CD4-positive, alpha-beta T cell (primary cell): ENCODE data around the gene IRF8. TPM values are rescaled to one million over a fixed set of nuclear protein-coding genes. Genes with fewer than 3 reads are reported as not detected.

Source experiments
- ATAC-seq: fragments of 200-7000 bp; cut with Tn5 transposase; one replicate; pipeline ENCODE4 v1.10.0; 2022; ENCODE audit warnings: mild to moderate bottlenecking; ENCODE audit not compliant: poor library complexity
- CTCF ChIA-PET: fragments of 350-600 bp; sonication (Branson Sonifier 250); formaldehyde crosslinking; loops from one replicate; lab custom pipeline; 2021; ENCODE audit warnings: antibody characterized with exemption, inconsistent platforms; lab: Charles Lee
- POLR2A ChIA-PET: fragments of 350-600 bp; sonication (Branson Sonifier 250); formaldehyde crosslinking; loops from one replicate; lab custom pipeline; 2021; ENCODE audit warnings: antibody characterized with exemption, inconsistent platforms; lab: Charles Lee
- DNase-seq, 14 experiments: peaks; one replicate each; pipeline ENCODE4 v3.0.0-alpha.2; 2013 to 2020; ENCODE audit warnings: mixed read lengths in 2 of 14
- H3K27ac ChIP-seq, 2 donors: one replicate each; pipeline versions ENCODE4 v1.5.1 to v1.7.0; 2013; ENCODE audit warnings: low read length in 2 of 2, low read depth in 1 of 2, mild to moderate bottlenecking in 1 of 2
- H3K27me3 ChIP-seq, 2 experiments: 1 replicate in 1 of 2; 2 replicates in 1 of 2; pipeline versions ENCODE4 v1.6.1 to v1.7.0; 2013; ENCODE audit warnings: low read length in 2 of 2, control low read depth in 1 of 2, mild to moderate bottlenecking in 1 of 2, moderate library complexity in 1 of 2; ENCODE audit not compliant: insufficient read depth in 2 of 2, control insufficient read depth in 1 of 2
- H3K36me3 ChIP-seq: one replicate; pipeline ENCODE4 v1.6.1; 2013; ENCODE audit warnings: low read length, control low read depth; ENCODE audit not compliant: insufficient read depth
- H3K4me1 ChIP-seq: one replicate; pipeline ENCODE4 v1.6.1; 2013; ENCODE audit warnings: low read length, control low read depth; ENCODE audit not compliant: insufficient read depth
- H3K4me3 ChIP-seq: one replicate; pipeline ENCODE4 v1.5.1; 2013; ENCODE audit warnings: mild to moderate bottlenecking, low read length, moderate library complexity
- H3K9me3 ChIP-seq, 2 experiments: 1 replicate in 1 of 2; 2 replicates in 1 of 2; pipeline versions ENCODE4 v1.6.1 to v1.7.0; 2013; ENCODE audit warnings: low read length in 2 of 2, mild to moderate bottlenecking in 2 of 2, control low read depth in 1 of 2, moderate library complexity in 1 of 2; ENCODE audit not compliant: control insufficient read depth in 1 of 2, insufficient read depth in 1 of 2
- H3K27ac Mint-ChIP-seq: one replicate; pipeline ENCODE4 v1.8.0; 2020; ENCODE audit warnings: mixed read lengths
- H3K27me3 Mint-ChIP-seq: one replicate; pipeline ENCODE4 v1.8.0; 2021; ENCODE audit warnings: mixed read lengths
- H3K36me3 Mint-ChIP-seq: one replicate; pipeline ENCODE4 v1.8.0; 2021; ENCODE audit warnings: low read depth, mixed read lengths
- H3K4me1 Mint-ChIP-seq: one replicate; pipeline ENCODE4 v1.8.0; 2021; ENCODE audit warnings: low read depth, mixed read lengths
- H3K4me3 Mint-ChIP-seq: one replicate; pipeline ENCODE4 v1.8.0; 2020; ENCODE audit warnings: mild to moderate bottlenecking, mixed read lengths
- H3K9me3 Mint-ChIP-seq: one replicate; pipeline ENCODE4 v1.8.0; 2020; ENCODE audit warnings: mixed read lengths
- intact Hi-C, 2 experiments: fragments of 100-400 bp; cut with DNase I in 1 of 2; cut with micrococcal nuclease in 1 of 2; formaldehyde crosslinking; loops; one replicate each; pipeline versions ENCODE4 v1.15.1 to v1.9.0; 2023 to 2025; cut with DNase I, micrococcal nuclease
- microRNA-seq: library from miRNA; unstranded; fragments of <30 nt; microRNA quantifications from one replicate; pipeline ENCODE4 v1.2.0, GENCODE V29; 2021; ENCODE audit warnings: borderline microRNAs expressed, borderline replicate concordance
- total RNA-seq, 174 experiments: library from RNA in 2 of 174; stranded (reverse) in 2 of 174; gene quantifications; one replicate each; pipeline ENCODE4 v1.2.3 and lab custom pipeline; 2021 to 2026
- TF ChIP-seq, protein P1 (sequence below): fragments of 200-600 bp; IDR thresholded peaks from one replicate; pipeline ENCODE4 v1.8.0; 2022; ENCODE audit warnings: antibody characterized with exemption, mild to moderate bottlenecking

Gene IRF8
- total RNA-seq, 2 experiments from 2014 or later = 11.3 to 13.2 TPM

DNA sequence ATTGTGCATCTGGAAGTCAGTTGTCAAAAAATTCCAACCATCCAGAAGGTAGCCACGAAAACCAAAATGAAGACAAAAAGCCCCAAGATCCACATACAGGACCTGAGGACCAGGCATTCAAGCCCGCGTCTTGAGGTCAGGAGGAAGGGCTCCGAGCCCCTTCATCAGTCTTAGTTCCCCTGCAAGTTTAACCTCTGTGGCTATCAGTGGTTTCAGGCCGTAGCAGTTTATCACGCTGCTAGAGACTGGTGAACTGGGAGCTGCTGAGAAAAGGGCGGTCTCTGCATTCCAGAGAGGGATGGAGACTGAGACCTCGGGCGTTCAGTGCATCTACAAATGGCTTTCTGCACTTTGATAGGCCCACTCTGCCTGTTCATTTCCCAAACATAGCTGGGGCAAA lies 70.6 kb downstream of the IRF8 start:
- POLR2A ChIA-PET = no interaction called here
- ATAC-seq (no peak), DNase-seq (no peak)
- no peaks in the 10 kb centered on the region for H3K4me1 ChIP-seq
- H3K27me3 ChIP-seq = no peaks in the 10 kb centered on the region
- no peaks in the 10 kb centered on the region for H3K9me3 ChIP-seq
- H3K4me3 Mint-ChIP-seq = no peak overlapping the region
- H3K36me3 Mint-ChIP-seq = no peaks in the 10 kb centered on the region
- H3K27me3 Mint-ChIP-seq = no peaks in the 10 kb centered on the region
- no peak overlapping the region for H3K27ac Mint-ChIP-seq
- TF ChIP-seq, protein P1, sequence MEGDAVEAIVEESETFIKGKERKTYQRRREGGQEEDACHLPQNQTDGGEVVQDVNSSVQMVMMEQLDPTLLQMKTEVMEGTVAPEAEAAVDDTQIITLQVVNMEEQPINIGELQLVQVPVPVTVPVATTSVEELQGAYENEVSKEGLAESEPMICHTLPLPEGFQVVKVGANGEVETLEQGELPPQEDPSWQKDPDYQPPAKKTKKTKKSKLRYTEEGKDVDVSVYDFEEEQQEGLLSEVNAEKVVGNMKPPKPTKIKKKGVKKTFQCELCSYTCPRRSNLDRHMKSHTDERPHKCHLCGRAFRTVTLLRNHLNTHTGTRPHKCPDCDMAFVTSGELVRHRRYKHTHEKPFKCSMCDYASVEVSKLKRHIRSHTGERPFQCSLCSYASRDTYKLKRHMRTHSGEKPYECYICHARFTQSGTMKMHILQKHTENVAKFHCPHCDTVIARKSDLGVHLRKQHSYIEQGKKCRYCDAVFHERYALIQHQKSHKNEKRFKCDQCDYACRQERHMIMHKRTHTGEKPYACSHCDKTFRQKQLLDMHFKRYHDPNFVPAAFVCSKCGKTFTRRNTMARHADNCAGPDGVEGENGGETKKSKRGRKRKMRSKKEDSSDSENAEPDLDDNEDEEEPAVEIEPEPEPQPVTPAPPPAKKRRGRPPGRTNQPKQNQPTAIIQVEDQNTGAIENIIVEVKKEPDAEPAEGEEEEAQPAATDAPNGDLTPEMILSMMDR = no peak
- H3K9me3 Mint-ChIP-seq = no peaks in the 10 kb centered on the region
- H3K36me3 ChIP-seq = no peaks in the 10 kb centered on the region
- no peaks in the 10 kb centered on the region for H3K4me1 Mint-ChIP-seq
- no peak overlapping the region for H3K27ac ChIP-seq
- intact Hi-C loops = no loop called here
- H3K4me3 ChIP-seq = no peak overlapping the region
- CTCF ChIA-PET = no interaction called here

DNA sequence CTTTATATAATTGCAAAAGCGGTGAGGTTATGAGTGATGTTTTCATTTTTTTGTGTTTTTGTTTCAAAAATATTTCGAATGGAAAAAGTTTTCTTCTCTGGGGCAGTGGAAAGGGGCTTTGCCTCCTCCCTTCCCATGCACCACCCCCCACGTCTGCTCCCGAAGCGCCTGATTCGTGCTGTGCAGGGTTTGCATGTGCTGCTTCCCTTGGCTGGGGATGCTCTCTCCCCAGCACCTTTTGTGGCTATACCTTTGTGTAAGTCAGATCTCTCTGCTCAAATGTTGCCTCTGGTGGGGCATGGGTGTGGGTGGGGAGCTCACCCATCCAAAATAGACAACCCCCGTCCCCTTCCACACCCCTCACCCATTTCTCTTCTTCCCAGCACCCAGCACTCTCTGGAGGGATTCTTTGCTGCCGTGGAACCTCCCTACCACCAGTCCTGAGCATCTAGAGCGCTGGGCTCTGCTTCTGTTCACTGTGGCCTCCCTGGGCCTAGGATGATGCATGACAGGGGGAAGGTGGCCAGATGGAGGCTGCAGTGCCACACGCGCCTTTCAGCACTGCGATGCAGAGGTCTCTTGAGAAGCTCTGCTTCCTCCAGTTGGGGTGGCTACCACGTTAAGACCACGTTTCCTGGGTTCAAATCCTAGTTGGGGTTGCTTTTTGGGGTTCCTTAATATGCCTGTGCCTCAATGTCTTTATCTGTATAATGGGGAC lies 71.2 kb downstream of the IRF8 start:
- H3K9me3 Mint-ChIP-seq = no peaks in the 10 kb centered on the region
- ATAC-seq = no peak
- no peaks in the 10 kb centered on the region for H3K36me3 ChIP-seq

DNA sequence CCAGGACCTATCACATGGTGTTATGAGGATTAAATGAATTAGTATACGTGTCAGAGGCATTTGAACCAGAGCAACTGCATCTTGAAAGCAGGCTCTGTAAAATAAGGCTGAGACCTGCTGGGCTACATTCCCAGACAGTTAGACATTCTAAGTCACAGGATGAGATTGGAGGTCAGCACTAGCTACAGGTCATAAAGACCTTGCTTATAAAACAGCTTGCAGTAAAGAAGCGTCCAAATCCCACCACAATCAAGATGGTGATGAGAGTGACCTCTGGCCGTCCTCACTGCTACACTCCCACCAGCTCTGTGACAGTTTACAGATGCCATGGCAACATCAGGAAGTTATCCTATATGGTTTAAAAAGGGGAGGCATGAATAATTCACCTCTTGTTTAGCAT lies 71.8 kb downstream of the IRF8 start:
- Histone ChIP-seq H3K27me3 (no peaks in the 10 kb centered on the region), H3K27ac (no peak overlapping the region), H3K4me3 (no peak overlapping the region), H3K4me1 (no peaks in the 10 kb centered on the region), H3K36me3 (no peaks in the 10 kb centered on the region), H3K9me3 (no peaks in the 10 kb centered on the region)
- DNase-seq (no peak), ATAC-seq (no peak)
- ChIA-PET POLR2A (no interaction called here), CTCF (no interaction called here)
- Mint-ChIP-seq H3K4me1 (no peaks in the 10 kb centered on the region), H3K27ac (no peak overlapping the region), H3K9me3 (no peaks in the 10 kb centered on the region), H3K4me3 (no peak overlapping the region), H3K27me3 (no peaks in the 10 kb centered on the region), H3K36me3 (no peaks in the 10 kb centered on the region)
- intact Hi-C loops = no loop called here
- TF ChIP-seq, protein P1 = no peak

More for the DNA sequence above, 71.2 kb downstream of the IRF8 start:
- H3K4me3 ChIP-seq = no peak overlapping the region
- Mint-ChIP-seq H3K27me3 (no peaks in the 10 kb centered on the region), H3K4me3 (no peak overlapping the region), H3K4me1 (no peaks in the 10 kb centered on the region), H3K36me3 (no peaks in the 10 kb centered on the region), H3K27ac (no peak overlapping the region)
- ChIA-PET CTCF (no interaction called here), POLR2A (no interaction called here)
- H3K4me1 ChIP-seq = no peaks in the 10 kb centered on the region
- no peak for DNase-seq
- TF ChIP-seq, protein P1 = no peak
- no peaks in the 10 kb centered on the region for H3K27me3 ChIP-seq
- no peak overlapping the region for H3K27ac ChIP-seq
- intact Hi-C loops = no loop called here
- H3K9me3 ChIP-seq = no peaks in the 10 kb centered on the region

Small RNA genes within 50 kb of the gene (microRNA-seq; reads per million reads assigned to microRNA genes)
- gene MIR6774 = not detected

Other genes with a start within 250 kb of the IRF8 start
- gene GINS2, start 210.2 kb upstream of the IRF8 start, total RNA-seq = 1 to 10 TPM; 1.1 to 1.4 TPM
- gene C16orf74, start 148.1 kb upstream of the IRF8 start, total RNA-seq = 1 to 10 TPM; 2.1 to 2.9 TPM
- 10 to 100 TPM; 38.9 to 41.7 TPM for gene EMC8, start 99.6 kb upstream of the IRF8 start, total RNA-seq
- 100 to 1,000 TPM; 749 to 750 TPM for gene COX4I1, start 99.5 kb upstream of the IRF8 start, total RNA-seq